Activated naive CD4-positive, alpha-beta T cell treated with Interleukin-2 at 50 U/mL for 16 hours (primary cell): ENCODE measurements around the gene HOXB5.
A peak's percentile ranks its signal among the peaks of the same experiment; 100 is the strongest.

Source experiments
- DNase-seq: peaks from one replicate; pipeline ENCODE4 v3.0.0-alpha.2; 2020

HOXB5 gene

GRCh38 chr17:48628649-48629410, 35.3 kb upstream of the HOXB5 start:
- no peak for DNase-seq

- DNase-seq = no peak
These were observed 34.3 kb upstream of the HOXB5 start for GRCh38 chr17:48627623-48628521.

- no peak for DNase-seq
These were observed 33.6 kb upstream of the HOXB5 start for GRCh38 chr17:48627118-48627597.

GRCh38 chr17:48626245-48627117, 32.9 kb upstream of the HOXB5 start, which contains the start of gene HOXB9:
HOXB9 (minus strand) TSS chr17:48626358; CDS start chr17:48626269, 89 bp downstream.
- peak; percentile 67 for DNase-seq

GRCh38 chr17:48625495-48626244, 32.1 kb upstream of the HOXB5 start:
- peak; percentile 56 for DNase-seq

- peak; percentile 37 for DNase-seq
These were observed 31.2 kb upstream of the HOXB5 start for GRCh38 chr17:48624544-48625494.

- DNase-seq = no peak
These were observed 30.5 kb upstream of the HOXB5 start for GRCh38 chr17:48624118-48624517.

GRCh38 chr17:48623583-48623982, 30.0 kb upstream of the HOXB5 start:
- no peak for DNase-seq

- DNase-seq = no peak
These were observed 29.3 kb upstream of the HOXB5 start for GRCh38 chr17:48622857-48623256.

- DNase-seq = no peak
These were observed 28.1 kb upstream of the HOXB5 start for GRCh38 chr17:48621410-48622392.

GRCh38 chr17:48620461-48621139, 27.0 kb upstream of the HOXB5 start:
- no peak for DNase-seq

GRCh38 chr17:48619826-48620449, 26.4 kb upstream of the HOXB5 start:
- DNase-seq = no peak

- DNase-seq = peak; percentile 84
These were observed 24.8 kb upstream of the HOXB5 start for GRCh38 chr17:48618256-48618896.

- DNase-seq = no peak
These were observed 24.1 kb upstream of the HOXB5 start for GRCh38 chr17:48617471-48618255.

- DNase-seq = no peak
These were observed 23.3 kb upstream of the HOXB5 start for GRCh38 chr17:48616717-48617470.
